K562 (cell line): ENCODE data around the gene ZNF558. TPM values are rescaled to one million over a fixed set of nuclear protein-coding genes. Genes with fewer than 3 reads are reported as not detected.
A peak's percentile ranks its signal among the peaks of the same experiment; 100 is the strongest.

ENCODE experiments used
- CBX1 ChIP-seq: sonication (generic); IDR thresholded peaks from 2 replicates; pipeline ENCODE4 v1.6.1; 2016; ENCODE audit warnings: antibody characterized with exemption, low read depth, mild to moderate bottlenecking
- CREM ChIP-seq: IDR thresholded peaks from 2 replicates; pipeline ENCODE4 v1.6.1; 2014; ENCODE audit warnings: antibody characterized with exemption, low read depth
- CTCFL ChIP-seq: IDR thresholded peaks from 2 replicates; pipeline ENCODE4 v1.6.1; 2011; ENCODE audit warnings: borderline replicate concordance, low read depth, mild to moderate bottlenecking, moderate library complexity, low read length; ENCODE audit not compliant: insufficient read depth, poor library complexity, severe bottlenecking
- EP400 ChIP-seq: fragments of 450-650 bp; IDR thresholded peaks from 2 replicates; pipeline ENCODE4 v1.6.1; 2017; ENCODE audit warnings: antibody characterized with exemption, mild to moderate bottlenecking, moderate library complexity
- HCFC1 ChIP-seq: IDR thresholded peaks from 2 replicates; pipeline ENCODE4 v1.6.1; 2012; ENCODE audit warnings: low read depth, low read length, improper control_type of control experiment
- KDM5B ChIP-seq: fragments of 200-600 bp; sonication (generic); IDR thresholded peaks from 2 replicates; pipeline ENCODE4 v1.6.1; 2012; ENCODE audit warnings: low read depth, mild to moderate bottlenecking, moderate library complexity, low read length, control low read depth, inconsistent platforms; ENCODE audit not compliant: insufficient replicate concordance
- MCM7 ChIP-seq, 2 experiments: fragments of 450-650 bp; IDR thresholded peaks; 2 replicates each; pipeline ENCODE4 v1.6.1; 2016 to 2018
- MYBL2 ChIP-seq, 2 experiments: fragments of 450-650 bp in 1 of 2; sonication (generic) in 1 of 2; formaldehyde crosslinking in 1 of 2; IDR thresholded peaks; 2 replicates each; pipeline versions ENCODE4 v1.6.1 to v1.8.1; 2017 to 2022; ENCODE audit warnings: borderline replicate concordance in 1 of 2, inconsistent platforms in 1 of 2, low read depth in 1 of 2, mild to moderate bottlenecking in 1 of 2, missing genetic modification reagents in 1 of 2, moderate library complexity in 1 of 2
- NEUROD1 ChIP-seq: fragments of 150-350 bp; IDR thresholded peaks from 2 replicates; pipeline ENCODE4 v1.6.1; 2014; ENCODE audit warnings: borderline replicate concordance, low read length, low read depth; ENCODE audit not compliant: partially characterized antibody
- PKNOX1 ChIP-seq: fragments of 450-650 bp; IDR thresholded peaks from 2 replicates; pipeline ENCODE4 v1.6.1; 2016
- RBM14 ChIP-seq: fragments of 200-400 bp; formaldehyde crosslinking; IDR thresholded peaks from 2 replicates; pipeline ENCODE4 v1.6.1; 2018; ENCODE audit warnings: low read depth, mild to moderate bottlenecking, low read length, moderate library complexity, borderline replicate concordance; ENCODE audit not compliant: insufficient read depth
- SPI1 ChIP-seq: IDR thresholded peaks from 2 replicates; pipeline ENCODE4 v1.6.1; 2011; ENCODE audit warnings: low read depth, low read length, control low read depth, borderline replicate concordance
- THRB ChIP-seq: fragments of 450-650 bp; formaldehyde crosslinking; conservative IDR thresholded peaks from 2 replicates; pipeline ENCODE4 v1.4.0; 2022; ENCODE audit warnings: mild to moderate bottlenecking, missing genetic modification characterization
- ZNF23 ChIP-seq: fragments of 250-450 bp; sonication (Bioruptor Pico); IDR thresholded peaks from 2 replicates; pipeline ENCODE4 v1.4.0; 2020; ENCODE audit warnings: mild to moderate bottlenecking
- ZNF253 ChIP-seq: fragments of 250-450 bp; sonication (Bioruptor Pico); conservative IDR thresholded peaks from 2 replicates; pipeline ENCODE4 v1.6.1; 2021; ENCODE audit warnings: mild to moderate bottlenecking
- ZNF280A ChIP-seq: fragments of 450-650 bp; IDR thresholded peaks from 2 replicates; pipeline ENCODE4 v1.6.1; 2018; ENCODE audit warnings: mild to moderate bottlenecking, low read depth; ENCODE audit not compliant: partially characterized antibody
- polyA plus RNA-seq, 8 experiments: library from polyadenylated mRNA; depleted of rRNA in 4 of 8; stranded (reverse) in 5 of 8; unstranded in 3 of 8; fragments of >200 nt; fragmentation: Nextera tagmentation in 2 of 8; fragmentation: Illumina TruSeq in 1 of 8; extraction: Ambion mirVana in 2 of 8; extraction: Trizol in 1 of 8; gene quantifications; 2 replicates each; pipeline versions ENCODE4 v1.2.1 to v1.2.3, GENCODE V29; 2011 to 2014; ENCODE audit warnings: inconsistent platforms in 1 of 8, missing spikeins in 1 of 8
- total RNA-seq, 7 experiments: library from RNA; depleted of rRNA in 6 of 7; stranded (reverse); fragments of >200 nt in 6 of 7; fragmentation: Illumina TruSeq in 2 of 7; extraction: Trizol in 2 of 7; gene quantifications; 2 replicates each; pipeline versions ENCODE4 v1.2.1 to v1.2.3, GENCODE V29; 2011 to 2021; ENCODE audit warnings: low replicate concordance in 1 of 7

The ZNF558 gene
- total and polyA plus RNA-seq, 9 of the 15 experiments (the other 6 are each of a cell fraction or from before 2014, with no cell fraction given), result 5.4 to 47.6 (median 21.2) TPM

GRCh38 chr19:8811315-8812172, 20.6 kb downstream of the ZNF558 start (continued):
- no peak for TF ChIP-seq SPI1
- TF ChIP-seq PKNOX1, result no peak
- peak; percentile 31; the same call in 1 of the 2 replicates for TF ChIP-seq EP400
- peak; percentile 97 for TF ChIP-seq ZNF280A
- TF ChIP-seq CREM, result no peak
- TF ChIP-seq ZNF253 (CRISPR knock-in tag), result no peak
- TF ChIP-seq MCM7 (IDR thresholded peaks at IDR 0.05), result no peak
- no peak for TF ChIP-seq HCFC1
- TF ChIP-seq RBM14, result no peak
- no peak for TF ChIP-seq KDM5B
- TF ChIP-seq MYBL2 (IDR thresholded peaks at IDR 0.05; ENCODE audit: low read depth), result no peak
- TF ChIP-seq MYBL2 (CRISPR knock-in tag; IDR thresholded peaks at IDR 0.05; ENCODE audit: borderline replicate concordance), result no peak
- TF ChIP-seq CBX1, result 0 out of 2 replicates have a peak, but pooled peaks have one; percentile 60
- TF ChIP-seq ZNF23 (CRISPR knock-in tag), result no peak
- TF ChIP-seq CTCFL, result no peak
- no peak for TF ChIP-seq THRB (CRISPR knock-in tag)
- no peak for TF ChIP-seq NEUROD1
